ENCODE measurements around the gene EPB41. TPM values are rescaled to one million over a fixed set of nuclear protein-coding genes. Genes with fewer than 3 reads are reported as not detected.

The EPB41 gene
- total and polyA plus RNA-seq, 2 experiments from 2014 or later, result 26.8 to 112 TPM

GRCh38 chr1:28917757-28918118, 3.4 kb downstream of the EPB41 start:
- no peak overlapping the region for H2AFZ ChIP-seq
- Mint-ChIP-seq H3K9me3 (no peaks in the 10 kb centered on the region), H3K4me3 (no peak overlapping the region), H3K27ac (no peak overlapping the region), H3K36me3 (ENCODE audit: low read depth) (no peaks in the 10 kb centered on the region; the same call in 2 of the 3 replicates), H3K27me3 (ENCODE audit: insufficient read depth, low read depth, poor library complexity) (peaks cover 6% of the 10 kb centered on the region), H3K4me1 (peaks cover 27% of the 10 kb centered on the region)
- TF ChIP-seq ZNF462 (CRISPR knock-in tag; IDR thresholded peaks at IDR 0.05) (no peak), EZH2 (IDR thresholded peaks at IDR 0.05; ENCODE audit: low read depth, unreplicated experiment) (no peak)
- peaks cover 21% of the 10 kb centered on the region for H3K4me1 ChIP-seq (ENCODE audit: insufficient read depth)
- peaks cover 3% of the 10 kb centered on the region; the same call in 1 of the 2 replicates for H3K27me3 ChIP-seq (ENCODE audit: insufficient read depth)
- H3K4me3 ChIP-seq, result no peak overlapping the region
- H3K27ac ChIP-seq (ENCODE audit: low read depth), result no peak overlapping the region
- H3K9me2 ChIP-seq (ENCODE audit: insufficient read depth), result no peaks in the 10 kb centered on the region
- H3K36me3 ChIP-seq (ENCODE audit: insufficient read depth), result no peaks in the 10 kb centered on the region
- peaks cover 20% of the 10 kb centered on the region for H4K20me1 ChIP-seq (replicated peaks; ENCODE audit: insufficient read depth)
- DNase-seq (ENCODE audit: low spot score) (no peak), ATAC-seq (no peak)
- peaks cover 71% of the 10 kb centered on the region for H3K79me2 ChIP-seq (replicated peaks; ENCODE audit: insufficient read depth)
- no peak overlapping the region for H3K4me2 ChIP-seq
- H3F3A ChIP-seq (replicated peaks; ENCODE audit: low read depth), result no peaks in the 10 kb centered on the region

- ATAC-seq (no peak), DNase-seq (ENCODE audit: low spot score) (no peak)
- Histone ChIP-seq H3K79me2 (replicated peaks; ENCODE audit: insufficient read depth) (peaks cover 97% of the 10 kb centered on the region), H2AFZ (no peak overlapping the region), H3F3A (replicated peaks; ENCODE audit: low read depth) (no peaks in the 10 kb centered on the region), H4K20me1 (replicated peaks; ENCODE audit: insufficient read depth) (peaks cover 14% of the 10 kb centered on the region), H3K36me3 (ENCODE audit: insufficient read depth) (no peaks in the 10 kb centered on the region), H3K4me3 (no peak overlapping the region), H3K9me2 (ENCODE audit: insufficient read depth) (no peaks in the 10 kb centered on the region), H3K4me2 (no peak overlapping the region), H3K27ac (ENCODE audit: low read depth) (no peak overlapping the region), H3K4me1 (ENCODE audit: insufficient read depth) (0 out of 2 replicates have a peak, but pooled peaks cover 8% of the 10 kb centered on the region), H3K27me3 (ENCODE audit: insufficient read depth) (no peaks in the 10 kb centered on the region)
- Mint-ChIP-seq H3K4me1 (peaks cover 16% of the 10 kb centered on the region), H3K27ac (no peak overlapping the region), H3K27me3 (ENCODE audit: insufficient read depth, low read depth, poor library complexity) (no peaks in the 10 kb centered on the region), H3K9me3 (no peaks in the 10 kb centered on the region), H3K36me3 (ENCODE audit: low read depth) (no peaks in the 10 kb centered on the region), H3K4me3 (no peak overlapping the region)
- TF ChIP-seq EZH2phosphoT487 (IDR thresholded peaks at IDR 0.05; ENCODE audit: unreplicated experiment) (no peak), ZNF462 (CRISPR knock-in tag; IDR thresholded peaks at IDR 0.05) (no peak), ETS1 (IDR thresholded peaks at IDR 0.05) (no peak)
Observed at GRCh38 chr1:28921286-28921869, 7.0 kb downstream of the EPB41 start.
